GM12878 (cell line): ENCODE results near the gene EIF3B. TPM values are rescaled to one million over a fixed set of nuclear protein-coding genes. Genes with fewer than 3 reads are reported as not detected.

Experiments
- ATAC-seq: fragments of 200-7000 bp; cut with Tn5 transposase; 3 replicates; pipeline ENCODE4 v1.9.1; 2020; ENCODE audit warnings: mild to moderate bottlenecking, moderate library complexity
- BruUV-seq: library from RNA; stranded (reverse); fragments of 400-500 nt; replicated peaks from 2 replicates; lab custom pipeline; 2021; lab: Mats Ljungman, UMichigan
- CTCF ChIA-PET: fragments of 300-600 bp; sonication (Branson Sonifier 250); formaldehyde crosslinking; extraction: SDS; loops from one replicate; lab custom pipeline; 2021; ENCODE audit warnings: inconsistent platforms; lab: Yijun Ruan, JAX
- POLR2A ChIA-PET: fragments of 350-600 bp; formaldehyde crosslinking; extraction: SDS; loops from one replicate; lab custom pipeline; 2021; ENCODE audit warnings: inconsistent platforms; lab: Charles Lee
- RAD21 ChIA-PET: fragments of 300-600 bp; sonication (Branson Sonifier 250); formaldehyde crosslinking; loops from one replicate; lab custom pipeline; 2023; ENCODE audit warnings: antibody characterized with exemption; ENCODE audit not compliant: unreplicated experiment; lab: Charles Lee
- SMC1A ChIA-PET: fragments of 300-600 bp; sonication (Branson Sonifier 250); formaldehyde crosslinking; loops from one replicate; lab custom pipeline; 2023; ENCODE audit not compliant: unreplicated experiment, uncharacterized antibody; lab: Charles Lee
- DNase-seq: peaks from one replicate; pipeline ENCODE4 v3.0.0-alpha.2; 2011; ENCODE audit warnings: low read depth, low spot score
- FAIRE-seq: peaks from 3 replicates; lab custom pipeline; 2011; peaks lifted over from hg19 to GRCh38; lab: Jason Lieb, UNC
- H2AFZ ChIP-seq: 2 replicates; pipeline ENCODE4 v1.6.0; 2011; ENCODE audit warnings: low read depth, low read length, control low read depth; ENCODE audit not compliant: control insufficient read depth
- H3K27ac ChIP-seq: 2 replicates; pipeline ENCODE4 v1.5.1; 2011; ENCODE audit warnings: control low read depth; ENCODE audit not compliant: control insufficient read depth, insufficient read depth
- H3K27me3 ChIP-seq, 2 experiments: replicated peaks in 1 of 2; 2 replicates each; pipeline versions ENCODE4 v1.6.0 to v1.6.1; 2011; ENCODE audit warnings: low read length in 1 of 2; ENCODE audit not compliant: control insufficient read depth in 2 of 2, insufficient read depth in 2 of 2
- H3K36me3 ChIP-seq, 2 experiments: 2 replicates each; pipeline ENCODE4 v1.5.1; 2011; ENCODE audit warnings: low read length in 1 of 2; ENCODE audit not compliant: control insufficient read depth in 2 of 2, insufficient read depth in 2 of 2
- H3K4me1 ChIP-seq: 2 replicates; pipeline ENCODE4 v1.6.1; 2011; ENCODE audit warnings: mild to moderate bottlenecking, low read length, moderate library complexity, mixed read lengths; ENCODE audit not compliant: control insufficient read depth, insufficient read depth
- H3K4me2 ChIP-seq: 2 replicates; pipeline ENCODE4 v1.6.0; 2011; ENCODE audit warnings: control low read depth; ENCODE audit not compliant: control insufficient read depth, insufficient read depth
- H3K4me3 ChIP-seq: fragments of 200-600 bp; sonication (generic); 2 replicates; pipeline ENCODE4 v1.5.1; 2016
- H3K79me2 ChIP-seq: 2 replicates; pipeline ENCODE4 v1.6.0; 2011; ENCODE audit warnings: low read length; ENCODE audit not compliant: control insufficient read depth, insufficient read depth
- H3K9ac ChIP-seq: 2 replicates; pipeline ENCODE4 v1.8.0; 2011; ENCODE audit warnings: low read length, control low read depth, mixed read lengths; ENCODE audit not compliant: control insufficient read depth, insufficient read depth
- H3K9me3 ChIP-seq: replicated peaks from 3 replicates; pipeline ENCODE4 v1.5.1; 2011; ENCODE audit warnings: mild to moderate bottlenecking, low read length; ENCODE audit not compliant: control insufficient read depth, insufficient read depth
- H4K20me1 ChIP-seq: 2 replicates; pipeline ENCODE4 v1.6.0; 2011; ENCODE audit not compliant: control insufficient read depth, insufficient read depth
- CBFB ChIP-seq: IDR thresholded peaks from 2 replicates; pipeline ENCODE4 v1.6.1; 2016; ENCODE audit warnings: antibody characterized with exemption, low read depth
- EGR1 ChIP-seq, 2 experiments: IDR thresholded peaks; 1 replicate in 1 of 2; 2 replicates in 1 of 2; pipeline ENCODE4 v1.6.1; 2011 to 2012; ENCODE audit warnings: low read depth in 2 of 2, low read length in 2 of 2, borderline replicate concordance in 1 of 2, mild to moderate bottlenecking in 1 of 2, moderate library complexity in 1 of 2
- FOS ChIP-seq: IDR thresholded peaks from 3 replicates; pipeline ENCODE4 v1.6.1; 2011; ENCODE audit warnings: borderline replicate concordance; ENCODE audit not compliant: insufficient read length; ENCODE audit errors: extremely low read depth
- FOXM1 ChIP-seq: IDR thresholded peaks from 2 replicates; pipeline ENCODE4 v1.6.1; 2012; ENCODE audit warnings: low read depth, mild to moderate bottlenecking, inconsistent platforms, low read length, moderate library complexity
- MLLT1 ChIP-seq: fragments of 450-650 bp; IDR thresholded peaks from 2 replicates; pipeline ENCODE4 v1.6.1; 2016; ENCODE audit warnings: mild to moderate bottlenecking
- NR2C1 ChIP-seq: fragments of 450-650 bp; IDR thresholded peaks from 2 replicates; pipeline ENCODE4 v1.6.1; 2017; ENCODE audit warnings: antibody characterized with exemption, mild to moderate bottlenecking, moderate library complexity
- PAX8 ChIP-seq: fragments of 450-650 bp; IDR thresholded peaks from 2 replicates; pipeline ENCODE4 v1.6.1; 2017; ENCODE audit warnings: mild to moderate bottlenecking, moderate library complexity
- RAD21 ChIP-seq: IDR thresholded peaks from 2 replicates; pipeline ENCODE4 v1.6.1; 2011; ENCODE audit warnings: mild to moderate bottlenecking, low read depth, low read length, moderate library complexity; ENCODE audit not compliant: insufficient read depth
- STAT1 ChIP-seq: fragments of 450-650 bp; conservative IDR thresholded peaks from 2 replicates; pipeline ENCODE4 v1.6.1; 2014; ENCODE audit warnings: antibody characterized with exemption, mild to moderate bottlenecking
- TBL1XR1 ChIP-seq: IDR thresholded peaks from 2 replicates; pipeline ENCODE4 v1.6.1; 2012; ENCODE audit warnings: low read depth, low read length, improper control_type of control experiment
- USF1 ChIP-seq: IDR thresholded peaks from 2 replicates; pipeline ENCODE4 v1.6.1; 2011; ENCODE audit warnings: borderline replicate concordance, low read depth, mild to moderate bottlenecking, moderate library complexity, mixed read lengths, low read length; ENCODE audit not compliant: insufficient read depth; ENCODE audit errors: extremely low read length
- WGBS: methylation state at CpG from one replicate; pipeline ENCODE4 v1.1.6; 2016; ENCODE audit warnings: low lambda C conversion rate; ENCODE audit not compliant: insufficient replicate concordance, insufficient coverage; ENCODE audit errors: missing lambda C conversion rate; 5-methylcytosine and 5-hydroxymethylcytosine counted together
- in situ Hi-C: fragments of 300-500 bp; cut with MboI; formaldehyde crosslinking; loops from 9 replicates; pipeline ENCODE4 v1.14.3; 2018; ENCODE audit warnings: mixed read lengths
- intact Hi-C: fragments of 100-400 bp; cut with micrococcal nuclease; formaldehyde crosslinking; loops from one replicate; pipeline ENCODE4 v1.14.2; 2022; ENCODE audit not compliant: unreplicated experiment
- polyA plus RNA-seq, 11 experiments: library from polyadenylated mRNA; depleted of rRNA in 4 of 11; unstranded in 6 of 11; stranded (reverse) in 5 of 11; fragments of >200 nt; fragmentation: Nextera tagmentation in 4 of 11; fragmentation: Illumina TruSeq in 1 of 11; extraction: Ambion mirVana in 4 of 11; extraction: Trizol in 1 of 11; gene quantifications; 1 replicate in 1 of 11; 2 replicates in 10 of 11; pipeline versions ENCODE4 v1.2.1 to v1.2.3, GENCODE V29; 2011 to 2016; ENCODE audit warnings: inconsistent platforms in 2 of 11, missing spikeins in 2 of 11, low read depth in 1 of 11
- total RNA-seq, 4 experiments: library from RNA; depleted of rRNA in 3 of 4; stranded (reverse); fragments of >200 nt in 3 of 4; fragmentation: Illumina TruSeq in 1 of 4; extraction: Trizol in 1 of 4; gene quantifications; 2 replicates each; pipeline versions ENCODE4 v1.2.1 to v1.2.3, GENCODE V29; 2013 to 2021
- TF ChIP-seq, protein P1 (sequence below): fragments of 450-650 bp; formaldehyde crosslinking; IDR thresholded peaks from 2 replicates; pipeline ENCODE4 v1.4.0; 2022; ENCODE audit warnings: mild to moderate bottlenecking, moderate library complexity

EIF3B gene
- total and polyA plus RNA-seq, 10 of the 15 experiments (the other 5 are each of a cell fraction or from before 2014, with no cell fraction given), result 17.6 to 275 (median 153) TPM

GRCh38 chr7:2350055-2350454, 4.6 kb upstream of the EIF3B start (continued):
- TF ChIP-seq, protein P1, sequence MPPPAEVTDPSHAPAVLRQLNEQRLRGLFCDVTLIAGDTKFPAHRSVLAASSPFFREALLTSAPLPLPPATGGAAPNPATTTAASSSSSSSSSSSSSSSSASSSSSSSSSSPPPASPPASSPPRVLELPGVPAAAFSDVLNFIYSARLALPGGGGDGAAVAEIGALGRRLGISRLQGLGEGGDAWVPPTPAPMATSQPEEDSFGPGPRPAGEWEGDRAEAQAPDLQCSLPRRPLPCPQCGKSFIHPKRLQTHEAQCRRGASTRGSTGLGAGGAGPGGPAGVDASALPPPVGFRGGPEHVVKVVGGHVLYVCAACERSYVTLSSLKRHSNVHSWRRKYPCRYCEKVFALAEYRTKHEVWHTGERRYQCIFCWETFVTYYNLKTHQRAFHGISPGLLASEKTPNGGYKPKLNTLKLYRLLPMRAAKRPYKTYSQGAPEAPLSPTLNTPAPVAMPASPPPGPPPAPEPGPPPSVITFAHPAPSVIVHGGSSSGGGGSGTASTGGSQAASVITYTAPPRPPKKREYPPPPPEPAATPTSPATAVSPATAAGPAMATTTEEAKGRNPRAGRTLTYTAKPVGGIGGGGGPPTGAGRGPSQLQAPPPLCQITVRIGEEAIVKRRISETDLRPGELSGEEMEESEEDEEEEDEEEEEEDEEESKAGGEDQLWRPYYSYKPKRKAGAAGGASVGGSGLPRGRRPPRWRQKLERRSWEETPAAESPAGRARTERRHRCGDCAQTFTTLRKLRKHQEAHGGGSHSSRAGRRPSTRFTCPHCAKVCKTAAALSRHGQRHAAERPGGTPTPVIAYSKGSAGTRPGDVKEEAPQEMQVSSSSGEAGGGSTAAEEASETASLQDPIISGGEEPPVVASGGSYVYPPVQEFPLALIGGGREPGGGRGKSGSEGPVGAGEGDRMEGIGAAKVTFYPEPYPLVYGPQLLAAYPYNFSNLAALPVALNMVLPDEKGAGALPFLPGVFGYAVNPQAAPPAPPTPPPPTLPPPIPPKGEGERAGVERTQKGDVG (CRISPR knock-in tag), result no peak
- TF ChIP-seq NR2C1 (no peak), PAX8 (no peak), MLLT1 (no peak), RAD21 (no peak), FOXM1 (no peak), FOS (no peak)

DNA sequence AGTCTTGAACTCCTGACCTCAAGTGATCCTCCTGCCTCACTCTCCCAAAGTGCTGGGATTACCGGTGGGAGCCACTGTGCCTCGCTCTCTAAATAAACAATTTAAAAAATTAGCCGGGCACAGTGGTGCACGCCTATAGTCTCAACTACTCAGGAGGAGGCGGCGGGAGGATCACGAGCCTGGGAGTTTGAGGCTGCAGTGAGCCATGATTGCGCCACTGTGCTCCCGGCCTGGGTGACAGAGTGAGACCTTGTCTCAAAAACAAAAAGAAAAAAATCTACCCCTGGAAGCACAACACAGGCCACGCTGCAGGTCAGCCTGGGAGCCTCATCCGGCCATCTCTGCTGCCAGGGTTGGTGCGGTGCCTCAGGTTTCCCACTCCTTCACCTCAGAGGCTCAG, 3.8 kb upstream of the EIF3B start:
- H3K36me3 ChIP-seq, result no peaks in the 10 kb centered on the region
- intact Hi-C loops, result no loop called here
- H3K79me2 ChIP-seq, result peaks cover 24% of the 10 kb centered on the region
- no peak for ATAC-seq
- no peak overlapping the region for H2AFZ ChIP-seq
- no peaks in the 10 kb centered on the region; the same call in 1 of the 2 replicates for H4K20me1 ChIP-seq
- TF ChIP-seq EGR1 (IDR thresholded peaks at IDR 0.05; ENCODE audit: borderline replicate concordance in 1 of 2, low read depth in 2 of 2, low read length in 2 of 2) (no peak), TBL1XR1 (no peak), STAT1 (no peak), USF1 (no peak), CBFB (no peak)
- DNase-seq, result no peak
- no peak overlapping the region for H3K9ac ChIP-seq
- WGBS, result 94% methylated on average over 12 of the region's 12 CpGs
- ChIA-PET CTCF (interaction anchor here (1.5 to 3.7 kb wide), 2 partner anchors 142 to 772 kb away, joined by 3 to 45 read pairs; no protein-coding TSS in a partner anchor), RAD21 (no interaction called here), SMC1A (no interaction called here), POLR2A (no interaction called here)
- in situ Hi-C loops, result loop anchor here (5.0 kb wide), 1 partner anchor 779 kb away; the partner anchor contains the start of gene PSMG3
- H3K27me3 ChIP-seq, result no peaks in the 10 kb centered on the region
- no peak overlapping the region for H3K4me3 ChIP-seq
- BruUV-seq, result no TSS peak
- no peaks in the 10 kb centered on the region for H3K9me3 ChIP-seq
- no peak for FAIRE-seq
- H3K4me2 ChIP-seq, result no peak overlapping the region
- H3K27ac ChIP-seq, result no peak overlapping the region
- peaks cover 11% of the 10 kb centered on the region for H3K4me1 ChIP-seq
